HCT116 (cell line): Measurements from ENCODE around the gene KIF3C. TPM values are rescaled to one million over a fixed set of nuclear protein-coding genes. Genes with fewer than 3 reads are reported as not detected.

Experiments
- ATAC-seq: fragments of 200-7000 bp; cut with Tn5 transposase; 2 replicates; pipeline ENCODE4 v1.9.1; 2020; ENCODE audit warnings: mild to moderate bottlenecking, moderate library complexity
- BruUV-seq: library from RNA; stranded (reverse); fragments of 400-500 nt; replicated peaks from 2 replicates; lab custom pipeline; 2021; lab: Mats Ljungman, UMichigan
- CTCF ChIA-PET: fragments of 300-600 bp; sonication (Branson Sonifier 250); formaldehyde crosslinking; loops from one replicate; lab custom pipeline; 2021; ENCODE audit warnings: antibody characterized with exemption; lab: Charles Lee
- POLR2A ChIA-PET: fragments of 300-600, 350-600 bp; sonication (Branson Sonifier 250); formaldehyde crosslinking; loops from one replicate; lab custom pipeline; 2021; ENCODE audit warnings: antibody characterized with exemption; lab: Charles Lee
- RAD21 ChIA-PET, 2 experiments: fragments of 300-600 bp; sonication (Branson Sonifier 250); formaldehyde crosslinking; loops; one replicate each; lab custom pipeline; 2023; ENCODE audit warnings: low total read pairs in 2 of 2; ENCODE audit not compliant: uncharacterized antibody in 2 of 2, unreplicated experiment in 2 of 2, low non-redundant PET in 1 of 2; lab: Charles Lee
- DNase-seq: peaks from one replicate; pipeline ENCODE4 v3.0.0-alpha.2; 2010; ENCODE audit warnings: low read depth, low spot score
- H2AFZ ChIP-seq: fragments of 200-600 bp; shearing (Covaris generic), sonication (generic); 2 replicates; pipeline ENCODE4 v1.6.1; 2017; ENCODE audit warnings: low read depth, mixed run types, mixed read lengths, antibody characterized with exemption, low read length; ENCODE audit not compliant: poor library complexity, severe bottlenecking
- H3K27ac ChIP-seq: 2 replicates; pipeline ENCODE4 v1.5.1; 2012; ENCODE audit warnings: low read depth, low read length
- H3K27me3 ChIP-seq: fragments of 200-600 bp; sonication (generic); 2 replicates; pipeline ENCODE4 v1.6.1; 2016; ENCODE audit warnings: mixed run types, low read length, mixed read lengths; ENCODE audit not compliant: insufficient read depth
- H3K36me3 ChIP-seq, 2 experiments: fragments of 200-500 bp in 1 of 2; fragments of 200-600 bp in 1 of 2; sonication (Bioruptor generic) in 1 of 2; sonication (generic) in 1 of 2; 2 replicates each; pipeline versions ENCODE4 v1.5.1 to v1.6.1; 2014 to 2016; ENCODE audit warnings: low read length in 2 of 2, inconsistent platforms in 1 of 2, mixed read lengths in 1 of 2, mixed run types in 1 of 2; ENCODE audit not compliant: insufficient read depth in 2 of 2, control insufficient read depth in 1 of 2
- H3K4me1 ChIP-seq, 2 experiments: fragments of 200-600 bp in 1 of 2; sonication (generic) in 1 of 2; 2 replicates each; pipeline versions ENCODE4 v1.5.1 to v1.6.1; 2012 to 2017; ENCODE audit warnings: low read length in 2 of 2, inconsistent platforms in 1 of 2, mild to moderate bottlenecking in 1 of 2, mixed read lengths in 1 of 2, mixed run types in 1 of 2, moderate library complexity in 1 of 2; ENCODE audit not compliant: insufficient read depth in 2 of 2, control insufficient read depth in 1 of 2
- H3K4me2 ChIP-seq: fragments of 200-600 bp; sonication (generic); 2 replicates; pipeline ENCODE4 v1.6.1; 2017; ENCODE audit warnings: mixed run types, low read length, mixed read lengths
- H3K4me3 ChIP-seq, 2 experiments: fragments of 200-600 bp in 1 of 2; sonication (generic) in 1 of 2; replicated peaks in 1 of 2; 2 replicates each; pipeline ENCODE4 v1.5.1; 2011 to 2016; ENCODE audit warnings: low read length in 2 of 2, control low read depth in 1 of 2, low read depth in 1 of 2, mild to moderate bottlenecking in 1 of 2, mixed read lengths in 1 of 2, mixed run types in 1 of 2
- H3K79me2 ChIP-seq: fragments of 200-600 bp; sonication (generic); 2 replicates; pipeline ENCODE4 v1.6.1; 2017; ENCODE audit warnings: mild to moderate bottlenecking, mixed run types, low read length, moderate library complexity, mixed read lengths; ENCODE audit not compliant: insufficient read depth
- H3K9ac ChIP-seq: fragments of 200-600 bp; sonication (generic); 2 replicates; pipeline ENCODE4 v1.6.1; 2016; ENCODE audit warnings: low read length, mixed read lengths
- H3K9me2 ChIP-seq: fragments of 200-600 bp; sonication (generic), shearing (Covaris generic); 2 replicates; pipeline ENCODE4 v1.6.1; 2017; ENCODE audit warnings: mixed run types, mild to moderate bottlenecking, moderate library complexity; ENCODE audit not compliant: insufficient read depth
- H3K9me3 ChIP-seq, 2 experiments: fragments of 200-500 bp in 1 of 2; fragments of 200-600 bp in 1 of 2; sonication (Bioruptor generic) in 1 of 2; sonication (generic) in 1 of 2; 2 replicates each; pipeline ENCODE4 v1.6.1; 2014 to 2017; ENCODE audit warnings: low read length in 2 of 2, mixed read lengths in 2 of 2, inconsistent platforms in 1 of 2, low read depth in 1 of 2, mild to moderate bottlenecking in 1 of 2, mixed run types in 1 of 2, moderate library complexity in 1 of 2; ENCODE audit not compliant: control insufficient read depth in 1 of 2, insufficient read depth in 1 of 2
- H4K20me1 ChIP-seq: fragments of 200-600 bp; sonication (generic), shearing (Covaris generic); 2 replicates; pipeline ENCODE4 v1.6.1; 2017; ENCODE audit warnings: mixed run types, mild to moderate bottlenecking, moderate library complexity; ENCODE audit not compliant: insufficient read depth
- ATF3 ChIP-seq: IDR thresholded peaks from 2 replicates; pipeline ENCODE4 v1.6.1; 2012
- CBX3 ChIP-seq: IDR thresholded peaks from 2 replicates; pipeline ENCODE4 v1.6.1; 2012; ENCODE audit warnings: low read depth
- CEBPB ChIP-seq: IDR thresholded peaks from 2 replicates; pipeline ENCODE4 v1.6.1; 2012; ENCODE audit warnings: low read depth
- EGR1 ChIP-seq: IDR thresholded peaks from 2 replicates; pipeline ENCODE4 v1.6.1; 2012; ENCODE audit warnings: low read depth
- ELF1 ChIP-seq: IDR thresholded peaks from 2 replicates; pipeline ENCODE4 v1.6.1; 2012; ENCODE audit warnings: low read depth, borderline replicate concordance
- EZH2 ChIP-seq: fragments of 200-600 bp; sonication (generic); IDR thresholded peaks from 2 replicates; pipeline ENCODE4 v1.6.1; 2017; ENCODE audit warnings: antibody characterized with exemption, mixed run types
- JUND ChIP-seq: IDR thresholded peaks from 2 replicates; pipeline ENCODE4 v1.6.1; 2012
- MAX ChIP-seq: IDR thresholded peaks from 2 replicates; pipeline ENCODE4 v1.6.1; 2012
- POLR2A ChIP-seq: IDR thresholded peaks from 2 replicates; pipeline ENCODE4 v1.7.0; 2011; ENCODE audit warnings: borderline replicate concordance; ENCODE audit not compliant: insufficient read depth, insufficient read length; ENCODE audit errors: extremely low read depth
- POLR2AphosphoS5 ChIP-seq: IDR thresholded peaks from 2 replicates; pipeline ENCODE4 v1.6.1; 2011; ENCODE audit warnings: mild to moderate bottlenecking, low read depth, low read length, moderate library complexity
- REST ChIP-seq: IDR thresholded peaks from 2 replicates; pipeline ENCODE4 v1.6.1; 2012; ENCODE audit warnings: low read depth
- SP1 ChIP-seq: IDR thresholded peaks from 2 replicates; pipeline ENCODE4 v1.6.1; 2012; ENCODE audit warnings: low read depth
- SRF ChIP-seq: IDR thresholded peaks from 2 replicates; pipeline ENCODE4 v1.6.1; 2012; ENCODE audit warnings: low read depth
- TCF7L2 ChIP-seq: IDR thresholded peaks from 2 replicates; pipeline ENCODE4 v1.7.0; 2011; ENCODE audit warnings: borderline replicate concordance, inconsistent platforms; ENCODE audit not compliant: insufficient read depth, insufficient read length; ENCODE audit errors: extremely low read depth
- YY1 ChIP-seq: IDR thresholded peaks from 2 replicates; pipeline ENCODE4 v1.6.1; 2011; ENCODE audit warnings: low read length, low read depth, moderate library complexity, mild to moderate bottlenecking; ENCODE audit not compliant: insufficient replicate concordance; ENCODE audit errors: extremely low read depth
- ZBTB33 ChIP-seq: IDR thresholded peaks from 2 replicates; pipeline ENCODE4 v1.6.1; 2011; ENCODE audit warnings: mild to moderate bottlenecking, low read length, moderate library complexity; ENCODE audit not compliant: insufficient replicate concordance; ENCODE audit errors: extremely low read depth
- ZFX ChIP-seq: fragments of 450-650 bp; IDR thresholded peaks from 2 replicates; pipeline ENCODE4 v1.6.1; 2017
- intact Hi-C: fragments of 100-400 bp; cut with micrococcal nuclease; formaldehyde crosslinking; loops from 2 replicates; pipeline ENCODE4 v1.10.0; 2022
- total RNA-seq: library from RNA; stranded (reverse); gene quantifications from one replicate; pipeline ENCODE4 v1.2.1, GENCODE V29; 2021; ENCODE audit not compliant: unreplicated experiment

KIF3C gene
- total RNA-seq, 1 experiment from 2014 or later, result 5.4 TPM

GRCh38 chr2:25903216-25903776, 79.0 kb downstream of the KIF3C start:
- Histone ChIP-seq H3K4me1 (no peaks in the 10 kb centered on the region), H4K20me1 (no peaks in the 10 kb centered on the region), H3K9ac (no peak overlapping the region), H3K9me2 (no peaks in the 10 kb centered on the region), H3K27me3 (no peaks in the 10 kb centered on the region), H3K4me2 (no peak overlapping the region), H3K4me3 (no peak overlapping the region), H3K27ac (no peak overlapping the region), H3K9me3 (no peaks in the 10 kb centered on the region), H2AFZ (peak overlapping the region; percentile 35), H3K79me2 (no peaks in the 10 kb centered on the region), H3K36me3 (no peaks in the 10 kb centered on the region)
- RAD21 ChIA-PET, result no interaction called here
- intact Hi-C loops, result no loop called here
- no peak for ATAC-seq
- no peak for DNase-seq
- BruUV-seq, result no TSS peak
- CTCF ChIA-PET, result no interaction called here
- POLR2A ChIA-PET, result no interaction called here
- TF ChIP-seq TCF7L2, result no peak
- no peak for TF ChIP-seq EZH2
- no peak for TF ChIP-seq YY1
- TF ChIP-seq ELF1, result no peak
- TF ChIP-seq ATF3, result no peak
- TF ChIP-seq EGR1, result no peak
- TF ChIP-seq JUND, result no peak
- no peak for TF ChIP-seq ZFX
- no peak for TF ChIP-seq REST
- TF ChIP-seq SP1, result no peak
- TF ChIP-seq POLR2AphosphoS5, result no peak
- TF ChIP-seq MAX, result no peak
- TF ChIP-seq CBX3, result no peak
- no peak for TF ChIP-seq CEBPB
- no peak for TF ChIP-seq ZBTB33
- no peak for TF ChIP-seq POLR2A
- TF ChIP-seq SRF, result no peak
